GM20000 (cell line): ENCODE data around the gene USP12.
"Not testable (repeated sequence)": the region's sequence is repeated elsewhere in the genome, so short reads cannot be mapped to it uniquely, and the experiment has no call there.

Experiments
- DNase-seq: peaks from one replicate; pipeline ENCODE4 v3.0.0; 2012; ENCODE audit warnings: low spot score
- TF ChIP-seq, protein P1 (sequence below): IDR thresholded peaks from 2 replicates; pipeline ENCODE4 v1.5.1; 2012; ENCODE audit warnings: mild to moderate bottlenecking, control low read depth; ENCODE audit errors: extremely low read depth, missing control alignments

Gene USP12, protein sequence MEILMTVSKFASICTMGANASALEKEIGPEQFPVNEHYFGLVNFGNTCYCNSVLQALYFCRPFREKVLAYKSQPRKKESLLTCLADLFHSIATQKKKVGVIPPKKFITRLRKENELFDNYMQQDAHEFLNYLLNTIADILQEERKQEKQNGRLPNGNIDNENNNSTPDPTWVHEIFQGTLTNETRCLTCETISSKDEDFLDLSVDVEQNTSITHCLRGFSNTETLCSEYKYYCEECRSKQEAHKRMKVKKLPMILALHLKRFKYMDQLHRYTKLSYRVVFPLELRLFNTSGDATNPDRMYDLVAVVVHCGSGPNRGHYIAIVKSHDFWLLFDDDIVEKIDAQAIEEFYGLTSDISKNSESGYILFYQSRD

GRCh38 chr13:27171244-27171826, at the start of gene USP12:
Gene USP12 (minus strand): TSS chr13:27171811. CDS start chr13:27171639, 172 bp downstream.
- DNase-seq: peak; percentile 65
- TF ChIP-seq, protein P1, sequence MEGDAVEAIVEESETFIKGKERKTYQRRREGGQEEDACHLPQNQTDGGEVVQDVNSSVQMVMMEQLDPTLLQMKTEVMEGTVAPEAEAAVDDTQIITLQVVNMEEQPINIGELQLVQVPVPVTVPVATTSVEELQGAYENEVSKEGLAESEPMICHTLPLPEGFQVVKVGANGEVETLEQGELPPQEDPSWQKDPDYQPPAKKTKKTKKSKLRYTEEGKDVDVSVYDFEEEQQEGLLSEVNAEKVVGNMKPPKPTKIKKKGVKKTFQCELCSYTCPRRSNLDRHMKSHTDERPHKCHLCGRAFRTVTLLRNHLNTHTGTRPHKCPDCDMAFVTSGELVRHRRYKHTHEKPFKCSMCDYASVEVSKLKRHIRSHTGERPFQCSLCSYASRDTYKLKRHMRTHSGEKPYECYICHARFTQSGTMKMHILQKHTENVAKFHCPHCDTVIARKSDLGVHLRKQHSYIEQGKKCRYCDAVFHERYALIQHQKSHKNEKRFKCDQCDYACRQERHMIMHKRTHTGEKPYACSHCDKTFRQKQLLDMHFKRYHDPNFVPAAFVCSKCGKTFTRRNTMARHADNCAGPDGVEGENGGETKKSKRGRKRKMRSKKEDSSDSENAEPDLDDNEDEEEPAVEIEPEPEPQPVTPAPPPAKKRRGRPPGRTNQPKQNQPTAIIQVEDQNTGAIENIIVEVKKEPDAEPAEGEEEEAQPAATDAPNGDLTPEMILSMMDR: peak; percentile 33

- TF ChIP-seq, protein P1: no peak
- DNase-seq: no peak
Observed at GRCh38 chr13:27219611-27220010, 48.0 kb upstream of the USP12 start.

DNA sequence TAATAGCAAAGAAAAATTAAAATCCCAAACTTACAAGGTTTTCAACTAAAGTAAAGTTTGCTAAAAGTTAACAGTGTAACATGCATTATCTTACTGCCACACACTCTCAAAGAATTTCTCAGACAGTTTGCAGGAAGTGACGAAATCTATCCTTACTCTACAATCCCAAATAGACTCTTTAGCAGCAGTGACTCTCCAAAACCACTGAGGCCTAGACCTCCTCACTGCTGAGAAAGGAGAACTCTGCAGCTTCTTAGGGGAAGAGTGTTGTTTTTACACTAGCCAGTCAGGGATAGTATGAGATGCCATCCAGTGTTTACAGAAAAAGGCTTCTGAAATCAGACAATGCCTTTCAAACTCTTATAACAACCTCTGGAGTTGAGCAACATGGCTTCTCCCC, 47.2 kb upstream of the USP12 start:
- not testable (repeated sequence) for DNase-seq

DNA sequence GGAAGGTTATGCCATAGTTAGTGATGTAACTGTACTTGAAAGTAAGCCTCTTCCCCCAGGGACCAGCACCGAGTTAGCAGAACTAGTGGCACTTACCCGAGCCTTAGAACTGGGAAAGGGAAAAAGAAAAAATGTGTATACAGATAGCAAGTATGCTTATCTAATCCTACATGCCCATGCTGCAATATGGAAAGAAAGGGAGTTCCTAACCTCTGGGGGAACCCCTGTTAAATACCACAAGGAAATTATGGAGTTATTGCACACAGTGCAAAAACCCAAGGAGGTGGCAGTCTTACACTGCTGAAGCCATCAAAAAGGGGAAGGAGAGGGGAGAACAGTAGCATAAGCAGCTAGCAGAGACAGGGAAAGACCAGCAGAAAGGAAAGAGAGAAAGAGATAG, 46.2 kb upstream of the USP12 start:
- DNase-seq: not testable (repeated sequence)

- not testable (repeated sequence) for DNase-seq
Observed at GRCh38 chr13:27213386-27213785, 41.8 kb upstream of the USP12 start.

DNA sequence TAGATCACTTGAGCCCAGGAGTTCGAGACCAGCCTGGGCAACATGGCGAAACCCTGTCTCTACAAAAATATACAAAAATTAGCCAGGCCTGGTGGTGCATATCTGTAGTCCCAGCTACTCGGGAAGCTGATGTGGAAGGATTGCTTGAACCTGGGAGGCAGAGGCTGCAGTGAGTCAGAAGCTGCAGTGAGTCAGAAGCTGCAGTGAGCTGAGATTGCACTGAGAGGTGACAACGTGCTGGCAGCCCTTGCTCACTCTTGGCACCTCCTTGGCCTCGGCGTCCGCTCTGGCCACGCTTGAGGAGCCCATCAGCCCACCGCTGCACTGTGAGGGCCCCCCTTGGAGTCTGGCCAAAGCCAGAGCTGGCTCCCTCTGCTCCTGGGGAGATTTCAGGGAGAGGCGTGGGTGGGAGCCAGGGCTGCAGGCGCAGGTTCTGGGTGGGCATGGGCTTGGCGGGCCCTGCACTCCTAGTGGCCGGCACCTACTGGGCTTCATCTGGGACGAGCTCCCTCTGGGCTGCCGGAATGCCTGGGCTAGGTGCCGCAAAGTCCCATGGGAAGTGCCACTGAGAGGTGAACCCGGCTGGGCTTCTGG, 40.3 kb upstream of the USP12 start:
- no peak for DNase-seq

GRCh38 chr13:27211271-27211670, 39.7 kb upstream of the USP12 start:
- TF ChIP-seq, protein P1: no peak

More for the DNA sequence above, 40.3 kb upstream of the USP12 start:
- TF ChIP-seq, protein P1: no peak

GRCh38 chr13:27208514-27208913, 36.9 kb upstream of the USP12 start:
- TF ChIP-seq, protein P1: no peak
- no peak for DNase-seq

More at GRCh38 chr13:27211271-27211670, 39.7 kb upstream of the USP12 start:
- no peak for DNase-seq

GRCh38 chr13:27203854-27204253, 32.2 kb upstream of the USP12 start:
- DNase-seq: no peak
- TF ChIP-seq, protein P1: peak; percentile 11
